B cell (primary cell): Measurements from ENCODE around the gene SEL1L2.

Experiments used
- CTCF ChIP-seq: fragments of 200-600 bp; IDR thresholded peaks from one replicate; pipeline ENCODE4 v1.8.0; 2022; ENCODE audit warnings: antibody characterized with exemption, mild to moderate bottlenecking
- EZH2 ChIP-seq: IDR thresholded peaks from 2 replicates; pipeline ENCODE4 v1.6.1; 2012; ENCODE audit warnings: borderline replicate concordance, low read depth, mild to moderate bottlenecking, moderate library complexity, low read length; ENCODE audit not compliant: insufficient read depth, poor library complexity, severe bottlenecking

GRCh38 chr20:13862245-13862644 lies 128.2 kb downstream of the SEL1L2 start:
- TF ChIP-seq EZH2 (no peak), CTCF (no peak)
